GM19395 (cell line): ENCODE results near the gene POLR3K.
A peak's percentile ranks its signal among the peaks of the same experiment; 100 is the strongest.

ENCODE experiments used
- ATAC-seq: cut with Tn5 transposase; IDR thresholded peaks from one replicate; pipeline ENCODE4 v1.9.1; 2021; ENCODE audit warnings: mild to moderate bottlenecking, moderate library complexity; ENCODE audit not compliant: unreplicated experiment

Gene POLR3K

GRCh38 chr16:53346-54236 lies at the start of gene POLR3K, which contains the start of gene SNRNP25:
TSS of gene POLR3K (minus strand) at chr16:53608. CDS start at chr16:53586, 22 bp downstream.
TSS of gene SNRNP25 (plus strand) at chr16:53828. CDS start at chr16:54017, 189 bp downstream.
- peak; percentile 94 for ATAC-seq

- no peak for ATAC-seq
Measured at GRCh38 chr16:102060-102855, 48.9 kb upstream of the POLR3K start.

GRCh38 chr16:101586-101985 lies 48.2 kb upstream of the POLR3K start:
- no peak for ATAC-seq

- ATAC-seq = no peak
Measured at GRCh38 chr16:100989-101388, 47.6 kb upstream of the POLR3K start.

GRCh38 chr16:97822-98221 lies 44.4 kb upstream of the POLR3K start:
- no peak for ATAC-seq

GRCh38 chr16:96935-97381 lies 43.5 kb upstream of the POLR3K start:
- peak; percentile 73 for ATAC-seq

- no peak for ATAC-seq
Measured at GRCh38 chr16:94918-95265, 41.5 kb upstream of the POLR3K start.

- no peak for ATAC-seq
Measured at GRCh38 chr16:92431-93339, 39.3 kb upstream of the POLR3K start.

- ATAC-seq = no peak
Measured at GRCh38 chr16:91484-91883, 38.1 kb upstream of the POLR3K start.

GRCh38 chr16:89391-90302 lies 36.2 kb upstream of the POLR3K start:
- ATAC-seq = no peak

GRCh38 chr16:88613-89012 lies 35.2 kb upstream of the POLR3K start:
- ATAC-seq = no peak

GRCh38 chr16:86483-86952 lies 33.1 kb upstream of the POLR3K start:
- ATAC-seq = no peak

GRCh38 chr16:85865-86264 lies 32.5 kb upstream of the POLR3K start:
- no peak for ATAC-seq

GRCh38 chr16:85407-85782 lies 32.0 kb upstream of the POLR3K start:
- no peak for ATAC-seq

GRCh38 chr16:84718-85406 lies 31.5 kb upstream of the POLR3K start:
- peak; percentile 59 for ATAC-seq

- no peak for ATAC-seq
Measured at GRCh38 chr16:83781-84615, 30.6 kb upstream of the POLR3K start.

GRCh38 chr16:83060-83603 lies 29.7 kb upstream of the POLR3K start:
- no peak for ATAC-seq
